ENCODE measurements around the gene LEFTY1. TPM values are rescaled to one million over a fixed set of nuclear protein-coding genes. Genes with fewer than 3 reads are reported as not detected.

Gene LEFTY1
- total RNA-seq, 4 donors from 2014 or later = 1.0 TPM; not detected in 3

DNA sequence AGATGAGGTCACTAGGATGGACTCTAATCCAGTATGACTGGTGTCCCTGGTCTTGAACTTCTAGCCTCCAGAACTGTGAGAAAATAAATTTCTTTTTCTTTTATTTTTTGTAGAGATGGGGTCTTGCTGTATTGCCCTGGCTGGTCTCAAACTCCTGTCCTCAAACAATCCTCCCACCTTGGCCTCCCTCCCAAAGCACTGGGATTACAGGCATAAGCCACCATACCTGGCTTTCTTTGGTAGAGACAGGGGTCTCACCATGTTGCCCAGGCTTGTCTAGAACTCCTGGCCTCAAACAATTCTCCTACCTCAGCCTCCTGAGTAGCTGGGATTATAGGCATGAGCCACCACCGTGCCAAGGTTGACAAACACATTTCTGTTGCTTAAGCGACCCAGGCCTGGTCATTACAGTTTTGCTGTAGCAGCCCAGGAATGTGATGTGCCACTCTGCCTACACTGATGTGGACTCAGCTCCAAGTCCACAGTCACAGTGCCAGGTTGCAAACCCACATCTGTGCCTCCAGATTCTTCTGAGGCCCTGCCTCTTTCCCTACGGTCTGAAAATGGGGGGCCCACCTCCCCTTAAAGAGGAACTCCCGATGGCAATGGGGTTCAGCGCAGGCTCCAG lies 19.2 kb upstream of the LEFTY1 start:
- Histone ChIP-seq H3K36me3 (no peaks in the 10 kb centered on the region), H3K4me3 (replicated peaks in 1 of 3) (no peak overlapping the region), H3K27ac (no peak overlapping the region), H3K4me1 (peaks cover 0 to 8% of the 10 kb centered on the region in 2 donors), H3K9me3 (no peaks in the 10 kb centered on the region), H3K27me3 (no peaks in the 10 kb centered on the region)
- 87 to 98% methylated on average over 4 to 5 of the region's 5 CpGs for WGBS, 2 donors
- no peak for DNase-seq
- TF ChIP-seq, protein P1, sequence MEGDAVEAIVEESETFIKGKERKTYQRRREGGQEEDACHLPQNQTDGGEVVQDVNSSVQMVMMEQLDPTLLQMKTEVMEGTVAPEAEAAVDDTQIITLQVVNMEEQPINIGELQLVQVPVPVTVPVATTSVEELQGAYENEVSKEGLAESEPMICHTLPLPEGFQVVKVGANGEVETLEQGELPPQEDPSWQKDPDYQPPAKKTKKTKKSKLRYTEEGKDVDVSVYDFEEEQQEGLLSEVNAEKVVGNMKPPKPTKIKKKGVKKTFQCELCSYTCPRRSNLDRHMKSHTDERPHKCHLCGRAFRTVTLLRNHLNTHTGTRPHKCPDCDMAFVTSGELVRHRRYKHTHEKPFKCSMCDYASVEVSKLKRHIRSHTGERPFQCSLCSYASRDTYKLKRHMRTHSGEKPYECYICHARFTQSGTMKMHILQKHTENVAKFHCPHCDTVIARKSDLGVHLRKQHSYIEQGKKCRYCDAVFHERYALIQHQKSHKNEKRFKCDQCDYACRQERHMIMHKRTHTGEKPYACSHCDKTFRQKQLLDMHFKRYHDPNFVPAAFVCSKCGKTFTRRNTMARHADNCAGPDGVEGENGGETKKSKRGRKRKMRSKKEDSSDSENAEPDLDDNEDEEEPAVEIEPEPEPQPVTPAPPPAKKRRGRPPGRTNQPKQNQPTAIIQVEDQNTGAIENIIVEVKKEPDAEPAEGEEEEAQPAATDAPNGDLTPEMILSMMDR (IDR thresholded peaks at IDR 0.05) = no peak
- TF ChIP-seq POLR2A (IDR thresholded peaks at IDR 0.05) = no peak
- intact Hi-C loops (cut with DNase I) = no loop called here

DNA sequence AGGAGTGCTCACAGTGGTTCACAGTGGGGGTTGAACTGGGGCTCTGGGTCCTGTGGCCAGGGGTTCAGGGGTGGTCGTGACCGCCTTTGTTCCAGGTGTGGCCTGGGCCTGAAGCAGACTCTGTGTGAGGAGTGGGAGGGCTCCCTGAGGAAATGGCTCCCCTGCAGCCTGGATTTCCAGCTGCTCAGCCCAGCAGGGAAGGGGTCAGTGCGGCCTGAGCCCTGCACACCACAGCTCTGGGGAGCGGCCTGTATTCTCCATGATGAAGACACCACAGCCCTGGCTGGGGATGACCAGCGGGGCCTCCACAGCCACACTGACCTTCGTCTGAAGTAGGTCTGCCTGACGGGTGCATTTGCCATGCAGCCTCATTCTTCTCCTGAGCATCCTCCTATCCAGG lies 18.4 kb upstream of the LEFTY1 start:
- intact Hi-C loops (cut with DNase I) = no loop called here
- H3K27ac ChIP-seq = no peak overlapping the region
- H3K36me3 ChIP-seq = no peaks in the 10 kb centered on the region
- no peak overlapping the region for H3K4me3 ChIP-seq (replicated peaks in 1 of 3)
- H3K9me3 ChIP-seq = no peaks in the 10 kb centered on the region
- WGBS, 2 donors = 94 to 100% methylated on average over 3 to 4 of the region's 7 CpGs
- no peaks in the 10 kb centered on the region for H3K27me3 ChIP-seq
- no peak for TF ChIP-seq POLR2A (IDR thresholded peaks at IDR 0.05)
- TF ChIP-seq, protein P1 (IDR thresholded peaks at IDR 0.05) = no peak
- DNase-seq = no peak
- peaks cover 0 to 8% of the 10 kb centered on the region in 2 donors for H3K4me1 ChIP-seq

DNA sequence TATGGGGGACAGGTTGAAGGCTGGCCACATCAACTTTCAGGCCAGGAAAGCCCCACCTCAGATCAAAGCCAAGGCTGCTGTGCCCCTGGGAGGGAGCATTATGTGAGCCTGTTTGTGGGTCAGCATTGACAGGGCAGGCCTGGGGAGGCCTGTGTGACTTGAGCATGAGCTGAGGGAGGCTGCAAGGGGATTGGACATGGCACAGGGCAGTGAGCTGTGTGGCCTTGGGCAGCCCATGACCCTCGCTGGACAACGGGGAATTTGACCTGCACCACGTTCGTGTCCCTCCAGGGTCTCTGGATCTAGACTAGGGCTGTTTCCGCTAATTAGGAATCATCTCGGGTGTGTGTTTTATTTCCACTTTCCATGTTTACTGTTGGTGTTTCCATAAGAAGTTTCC lies 17.5 kb upstream of the LEFTY1 start:
- no peaks in the 10 kb centered on the region for H3K36me3 ChIP-seq

DNA sequence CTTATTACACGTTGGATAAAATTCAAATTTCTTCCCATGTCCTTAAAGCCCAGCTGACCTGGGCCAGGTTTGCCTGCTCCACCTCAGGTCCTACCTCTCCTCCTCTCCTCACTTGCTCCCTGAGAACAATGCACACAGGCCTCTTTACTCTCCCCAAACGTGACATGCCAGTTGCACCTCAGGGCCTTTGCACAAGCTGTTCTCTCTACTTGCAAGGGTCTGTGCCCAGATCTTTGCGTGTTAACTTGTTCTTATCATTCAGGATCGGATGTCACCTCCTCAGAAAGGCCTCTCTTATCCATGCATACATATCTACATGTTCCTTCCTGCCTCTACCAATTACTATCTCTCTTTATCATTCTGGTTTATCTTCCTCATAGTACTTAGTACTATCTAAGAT lies 14.7 kb upstream of the LEFTY1 start:
- no peaks in the 10 kb centered on the region for H3K27me3 ChIP-seq
- no peaks in the 10 kb centered on the region for H3K4me1 ChIP-seq
- no peaks in the 10 kb centered on the region for H3K36me3 ChIP-seq
- 88 to 91% methylated on average over 4 of the region's 4 CpGs for WGBS, 2 donors
- H3K9me3 ChIP-seq = no peaks in the 10 kb centered on the region
- no peak for TF ChIP-seq POLR2A (IDR thresholded peaks at IDR 0.05)
- TF ChIP-seq, protein P1 (IDR thresholded peaks at IDR 0.05) = no peak
- no peak overlapping the region for H3K27ac ChIP-seq
- intact Hi-C loops (cut with DNase I) = no loop called here
- no peak overlapping the region for H3K4me3 ChIP-seq (replicated peaks in 1 of 3)
- DNase-seq = no peak

More for the DNA sequence above, 17.5 kb upstream of the LEFTY1 start:
- 90 to 98% methylated on average over 6 of the region's 6 CpGs for WGBS, 2 donors
- no peak for DNase-seq
- TF ChIP-seq POLR2A (IDR thresholded peaks at IDR 0.05) = no peak
- TF ChIP-seq, protein P1 (IDR thresholded peaks at IDR 0.05) = no peak
- H3K27me3 ChIP-seq = no peaks in the 10 kb centered on the region
- no peak overlapping the region for H3K27ac ChIP-seq
- H3K4me3 ChIP-seq (replicated peaks in 1 of 3) = no peak overlapping the region
- H3K9me3 ChIP-seq = no peaks in the 10 kb centered on the region
- peaks cover 0 to 5% of the 10 kb centered on the region in 2 donors for H3K4me1 ChIP-seq
- intact Hi-C loops (cut with DNase I) = no loop called here

DNA sequence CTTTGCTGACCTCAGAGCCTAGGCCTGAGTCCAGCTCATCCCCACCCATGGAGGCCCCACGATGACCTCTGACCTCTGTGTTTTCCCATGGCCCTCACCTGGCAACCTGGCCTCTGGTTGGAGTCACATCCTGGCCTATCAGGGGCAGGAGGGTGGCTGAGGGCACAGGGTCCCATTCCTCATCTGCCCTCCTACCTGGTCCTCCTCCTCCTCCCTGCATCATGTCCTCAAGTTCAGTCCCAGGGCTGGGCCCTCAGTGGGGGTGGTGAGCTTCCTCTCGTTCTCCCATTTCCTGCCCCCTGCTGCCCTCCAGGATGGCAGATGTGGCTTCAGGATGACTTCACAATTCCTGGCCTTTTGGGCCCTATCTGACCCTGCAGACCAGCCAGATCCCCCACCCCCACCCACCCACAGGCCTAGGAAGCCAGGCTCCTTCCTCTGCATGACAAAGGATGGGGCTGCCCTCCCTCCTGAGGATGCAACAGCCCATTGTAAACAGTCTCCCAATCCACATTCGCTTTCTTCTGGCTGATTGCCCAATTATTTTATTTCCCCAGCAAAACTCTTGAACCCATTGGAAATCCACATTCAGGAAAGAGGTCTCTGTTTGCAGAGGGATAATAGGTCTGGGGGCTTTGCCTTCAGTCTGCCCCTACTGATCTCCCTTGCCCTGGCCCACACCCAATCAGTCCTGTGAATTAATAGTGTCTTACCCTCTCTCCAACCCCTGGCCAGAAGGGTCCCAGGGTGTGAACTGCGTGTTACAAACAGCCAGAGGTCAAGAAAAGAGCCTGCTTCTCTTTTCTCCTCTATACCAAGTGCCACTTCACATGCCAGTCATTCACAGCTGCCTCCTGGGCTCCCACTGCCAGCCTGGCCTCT lies 10.3 kb upstream of the LEFTY1 start:
- Histone ChIP-seq H3K4me3 (replicated peaks in 1 of 3) (no peak overlapping the region), H3K4me1 (no peaks in the 10 kb centered on the region), H3K27me3 (no peaks in the 10 kb centered on the region), H3K27ac (no peak overlapping the region), H3K36me3 (no peaks in the 10 kb centered on the region), H3K9me3 (no peaks in the 10 kb centered on the region)
- intact Hi-C loops (cut with DNase I) = no loop called here
- no peak for TF ChIP-seq POLR2A (IDR thresholded peaks at IDR 0.05)
- TF ChIP-seq, protein P1 (IDR thresholded peaks at IDR 0.05) = no peak
- WGBS, 2 donors = 67 to 77% methylated on average over 3 to 4 of the region's 4 CpGs
- no peak for DNase-seq

Measured in thyroid gland (tissue), 4 donors.